Heart left ventricle (tissue), 13 donors: ENCODE data around the gene CACNA1S.

Experiments used
- POLR2A ChIP-seq, 2 donors: fragments of 450-650 bp; IDR thresholded peaks; one replicate each; pipeline ENCODE4 v1.6.1; 2017; ENCODE audit warnings: antibody characterized with exemption in 2 of 2, mild to moderate bottlenecking in 2 of 2, moderate library complexity in 2 of 2
- TF ChIP-seq, protein P1 (sequence below), 12 donors: fragments of 200-600 bp; sonication (generic) in 4 of 12; IDR thresholded peaks; one replicate each; pipeline versions ENCODE4 v1.5.0 to v1.8.0; 2018 to 2022; ENCODE audit warnings: antibody characterized with exemption in 12 of 12, mild to moderate bottlenecking in 5 of 12
- donor health status: ischemic (EF 13 %, LVEDD 7.1; RV severe dilation, severe dysfunction).
- donor health status: DM: no; HTN: yes; CAD: no.
- donor health status: DM: no; HTN: no; CAD: no.
- donor health status: ischemic (EF 25% LVEDD 6.9; RV normal size, moderate dysfunction).
- donor health status: ischemic (EF 25% LVEDD 5.7; RV mildly dilated, moderate dysfunction).
- donor health status: ischemic (EF 35%, LVEDD 5.7; RV mildly dilated, moderate dysfunction).
- donor health status: nonischemic (EF 11% LVEDD 7.7; RV severe dilation, severe dysfunction).
- donor health status: DM: yes; HTN: yes; CAD: no.
- donor health status: PGD.
- donor health status: ischemic (EF 29% LVEDD 5.4; RV normal size, mild dysfunction).
- donor health status: nonischemic (EF 23%, LVEDD 6.1; RV moderate dilation, normal function).

DNA sequence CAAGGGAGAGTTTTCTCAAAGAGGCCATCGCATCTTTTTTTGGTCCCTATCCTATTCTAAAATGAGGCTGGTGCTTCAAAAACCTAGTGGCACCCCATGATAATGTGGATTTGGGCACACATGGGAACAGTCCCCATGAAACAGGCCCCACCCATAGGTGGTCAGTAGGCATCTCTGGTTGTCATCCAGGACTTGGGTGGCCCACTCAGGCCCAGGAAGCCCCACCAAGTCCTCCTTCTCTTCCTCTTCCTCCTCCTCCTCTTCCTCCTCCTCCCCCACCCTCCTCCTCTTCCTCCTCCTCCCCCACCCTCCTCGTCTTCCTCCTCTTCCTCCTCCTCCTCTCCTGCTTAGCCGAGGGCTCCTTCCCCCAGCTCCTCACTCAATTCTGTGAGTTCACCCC, 554 bp downstream of the CACNA1S start:
- TF ChIP-seq, protein P1, sequence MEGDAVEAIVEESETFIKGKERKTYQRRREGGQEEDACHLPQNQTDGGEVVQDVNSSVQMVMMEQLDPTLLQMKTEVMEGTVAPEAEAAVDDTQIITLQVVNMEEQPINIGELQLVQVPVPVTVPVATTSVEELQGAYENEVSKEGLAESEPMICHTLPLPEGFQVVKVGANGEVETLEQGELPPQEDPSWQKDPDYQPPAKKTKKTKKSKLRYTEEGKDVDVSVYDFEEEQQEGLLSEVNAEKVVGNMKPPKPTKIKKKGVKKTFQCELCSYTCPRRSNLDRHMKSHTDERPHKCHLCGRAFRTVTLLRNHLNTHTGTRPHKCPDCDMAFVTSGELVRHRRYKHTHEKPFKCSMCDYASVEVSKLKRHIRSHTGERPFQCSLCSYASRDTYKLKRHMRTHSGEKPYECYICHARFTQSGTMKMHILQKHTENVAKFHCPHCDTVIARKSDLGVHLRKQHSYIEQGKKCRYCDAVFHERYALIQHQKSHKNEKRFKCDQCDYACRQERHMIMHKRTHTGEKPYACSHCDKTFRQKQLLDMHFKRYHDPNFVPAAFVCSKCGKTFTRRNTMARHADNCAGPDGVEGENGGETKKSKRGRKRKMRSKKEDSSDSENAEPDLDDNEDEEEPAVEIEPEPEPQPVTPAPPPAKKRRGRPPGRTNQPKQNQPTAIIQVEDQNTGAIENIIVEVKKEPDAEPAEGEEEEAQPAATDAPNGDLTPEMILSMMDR (IDR thresholded peaks at IDR 0.05): no peak
- no peak for TF ChIP-seq POLR2A (IDR thresholded peaks at IDR 0.05)
